SHP77 (cell line): ENCODE results near the gene MBD3.

ENCODE experiments used
- DNase-seq, 2 experiments: peaks; one replicate each; lab custom pipeline; 2025; lab: John Stamatoyannopoulos, UW

Gene MBD3

DNA sequence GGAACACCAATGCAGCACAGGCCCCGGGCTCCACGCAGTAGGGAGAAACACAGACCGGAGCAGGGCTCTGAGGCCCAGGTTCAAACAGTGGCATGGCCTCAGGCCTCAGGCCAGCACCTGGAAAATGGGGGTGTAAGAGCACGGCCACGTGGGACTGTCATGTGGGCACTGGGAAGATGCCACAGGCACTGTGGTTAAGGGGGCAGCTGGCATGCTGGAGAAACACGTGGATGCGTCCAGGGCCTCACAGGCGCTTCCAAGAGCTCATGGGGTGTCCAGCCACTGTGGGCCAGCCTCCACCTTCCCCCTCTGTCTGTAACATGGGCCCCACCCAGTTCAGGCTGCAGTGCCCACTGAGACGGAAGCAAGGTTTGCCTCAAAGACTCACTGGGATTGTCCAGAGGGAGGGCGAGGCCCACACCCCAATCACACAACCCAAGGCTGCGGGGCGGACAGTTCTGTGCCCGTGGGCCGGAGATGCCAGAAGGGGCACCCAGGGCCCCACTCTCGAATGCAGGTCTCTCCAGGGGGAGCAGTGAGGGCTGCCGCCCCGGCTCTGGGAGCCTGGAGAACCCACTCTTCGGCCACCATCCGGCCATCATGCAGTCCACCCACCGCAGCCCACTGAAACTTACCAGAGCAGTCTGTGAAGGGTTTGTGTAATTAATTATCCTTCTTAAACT, 6.3 kb upstream of the MBD3 start:
- no peak for DNase-seq

DNA sequence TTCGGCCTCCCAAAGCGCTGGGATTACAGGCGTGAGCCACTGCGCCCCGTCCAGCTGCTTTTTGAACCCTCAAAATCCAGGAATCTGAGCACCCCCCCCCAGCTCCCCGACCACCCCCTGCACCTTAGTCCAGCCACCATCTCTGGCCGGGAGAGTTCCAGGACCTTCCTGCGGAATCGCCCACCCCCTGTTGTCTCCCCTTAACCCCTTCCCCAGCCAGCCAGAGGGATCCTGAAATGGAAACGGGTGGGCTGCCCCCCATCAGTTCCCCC, 772 bp upstream of the MBD3 start:
- no peak for DNase-seq

DNA sequence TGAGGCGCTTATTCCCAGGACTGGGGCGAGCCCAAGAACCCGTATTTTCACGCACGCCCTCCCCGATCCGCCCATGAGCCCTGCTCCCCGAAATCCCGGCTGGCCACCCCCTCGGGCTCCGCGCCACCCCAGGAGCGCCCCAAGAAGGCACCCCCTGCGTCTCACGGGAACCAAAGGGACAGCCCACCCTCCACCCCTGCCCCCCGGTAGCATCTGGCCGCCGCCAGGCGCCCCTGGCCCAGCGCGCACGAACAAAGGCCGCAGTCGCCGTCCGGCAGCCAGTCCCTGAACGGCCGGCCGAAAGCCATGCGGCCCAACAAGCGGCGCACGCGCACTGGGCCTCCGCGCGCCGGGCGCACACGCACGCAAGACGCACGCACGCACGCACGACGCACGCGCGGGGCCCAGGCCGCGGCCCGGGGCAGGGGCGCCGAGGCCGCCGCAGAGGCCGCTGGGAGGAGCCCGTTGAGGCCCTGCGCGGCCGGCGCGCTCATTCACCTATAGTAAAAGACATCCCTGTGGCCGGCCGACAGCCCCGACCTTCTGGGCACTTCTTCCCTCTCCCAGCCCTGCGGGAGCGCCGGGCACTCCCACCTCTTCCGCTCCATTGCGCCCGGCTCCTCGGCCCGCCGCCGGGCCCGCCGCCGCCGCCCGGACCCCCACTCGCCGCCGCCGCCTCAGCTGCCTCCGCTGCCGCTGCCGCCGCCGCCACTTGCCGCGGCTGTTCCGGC, 476 bp downstream of the MBD3 start:
- peak; percentile 84 to 87 for DNase-seq

DNA sequence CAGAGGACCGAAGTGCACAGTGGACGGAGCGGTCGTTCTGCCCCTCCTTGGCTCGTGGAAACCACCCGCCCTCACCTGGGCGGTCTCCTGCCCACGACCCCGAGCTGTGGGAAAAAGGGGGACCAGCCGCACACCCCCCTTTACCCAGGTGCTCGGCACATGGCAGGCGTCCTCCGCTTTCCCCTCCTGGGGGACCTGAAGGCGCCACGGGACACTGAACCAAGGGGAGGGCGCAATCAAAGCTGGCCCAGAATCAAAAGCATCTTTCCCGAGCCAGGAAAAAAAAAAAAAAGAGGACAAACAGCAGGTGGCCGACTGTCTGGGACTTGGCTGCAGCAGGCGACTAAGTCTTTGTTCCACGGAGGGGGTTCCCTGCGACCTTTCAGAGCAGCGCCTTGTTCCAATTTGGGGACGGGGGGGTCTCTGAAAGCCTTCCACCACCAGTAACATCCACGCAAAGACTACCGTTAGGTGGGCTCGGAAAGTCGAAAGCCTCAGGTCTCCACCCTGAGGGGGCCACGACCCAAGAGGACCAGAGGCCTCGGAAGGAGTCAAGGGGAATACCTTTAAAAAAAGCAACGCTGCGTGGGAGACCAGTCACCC, 1.1 kb downstream of the MBD3 start:
- DNase-seq = peak in 1 of 2 experiments; percentile 17

DNA sequence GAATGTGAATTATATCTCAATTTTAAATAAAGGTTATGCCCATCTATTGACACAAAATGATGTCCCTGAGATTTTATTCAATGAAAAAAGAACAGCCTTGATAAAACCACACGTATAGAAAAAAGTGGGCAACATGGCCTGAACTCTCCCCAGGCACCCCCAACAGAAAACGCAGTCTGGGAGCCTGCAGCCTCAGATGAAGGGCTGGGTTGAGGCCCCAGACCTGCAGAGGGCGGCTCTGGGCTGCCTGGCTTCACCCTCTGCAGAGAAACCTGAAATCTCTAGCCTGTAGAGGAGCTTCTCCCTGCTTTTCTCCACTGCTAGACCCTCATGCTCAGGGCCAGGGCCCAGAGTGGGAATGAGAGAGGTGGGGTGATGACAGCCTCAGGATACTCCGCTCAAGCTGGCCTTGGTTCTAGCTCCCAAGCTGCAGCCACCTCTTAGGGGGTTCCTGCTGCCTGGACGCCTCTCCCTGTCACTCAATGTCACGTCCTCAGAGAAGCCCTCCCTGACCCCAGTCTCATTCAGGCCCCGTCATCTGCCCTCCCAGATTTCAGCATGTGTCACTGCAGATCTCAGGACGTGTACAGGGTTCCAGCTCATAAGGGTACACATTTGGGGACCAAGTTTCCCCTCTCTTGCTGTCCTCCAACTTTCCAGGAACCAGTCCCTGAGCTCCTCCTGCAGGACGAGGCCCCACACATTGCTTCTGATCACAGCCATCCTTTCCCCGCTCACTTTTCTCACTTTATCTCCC, 1.8 kb downstream of the MBD3 start:
- DNase-seq = no peak

DNA sequence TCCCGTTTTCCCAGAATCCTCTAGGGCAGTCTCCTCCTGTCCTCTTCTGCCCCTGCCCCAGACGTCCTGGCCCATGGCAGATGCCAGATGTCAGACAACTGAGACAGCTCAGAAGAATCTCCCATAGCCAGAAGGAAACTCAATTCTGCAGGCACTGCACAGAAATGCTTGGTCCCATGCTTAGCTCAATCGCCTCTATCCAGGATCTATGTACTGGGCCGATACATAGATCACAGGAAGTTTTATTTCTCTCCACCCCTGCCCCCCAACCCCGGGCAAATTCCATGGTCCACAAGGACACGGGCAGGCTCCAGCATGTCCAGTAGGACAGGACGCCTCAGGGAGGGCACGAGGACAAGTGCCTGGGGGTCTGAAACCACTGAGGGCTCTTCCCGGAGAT, 4.8 kb downstream of the MBD3 start:
- no peak for DNase-seq

DNA sequence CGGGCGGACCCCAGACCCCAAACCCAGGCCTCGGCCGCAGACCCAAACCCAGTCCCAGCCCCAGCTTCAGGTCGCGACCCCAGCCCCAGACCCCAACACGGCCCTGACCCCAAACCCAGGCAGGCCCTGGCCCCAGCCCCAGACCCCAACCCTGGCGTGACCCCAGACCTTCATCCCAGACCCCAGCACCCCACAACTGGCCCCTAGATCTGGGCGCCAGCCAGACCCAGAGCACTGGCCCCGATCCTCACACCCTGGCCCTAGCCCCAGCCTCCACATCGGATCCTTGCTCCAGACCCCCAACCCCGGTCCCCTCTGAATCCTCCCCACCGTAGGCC, 7.5 kb downstream of the MBD3 start:
- DNase-seq = no peak

DNA sequence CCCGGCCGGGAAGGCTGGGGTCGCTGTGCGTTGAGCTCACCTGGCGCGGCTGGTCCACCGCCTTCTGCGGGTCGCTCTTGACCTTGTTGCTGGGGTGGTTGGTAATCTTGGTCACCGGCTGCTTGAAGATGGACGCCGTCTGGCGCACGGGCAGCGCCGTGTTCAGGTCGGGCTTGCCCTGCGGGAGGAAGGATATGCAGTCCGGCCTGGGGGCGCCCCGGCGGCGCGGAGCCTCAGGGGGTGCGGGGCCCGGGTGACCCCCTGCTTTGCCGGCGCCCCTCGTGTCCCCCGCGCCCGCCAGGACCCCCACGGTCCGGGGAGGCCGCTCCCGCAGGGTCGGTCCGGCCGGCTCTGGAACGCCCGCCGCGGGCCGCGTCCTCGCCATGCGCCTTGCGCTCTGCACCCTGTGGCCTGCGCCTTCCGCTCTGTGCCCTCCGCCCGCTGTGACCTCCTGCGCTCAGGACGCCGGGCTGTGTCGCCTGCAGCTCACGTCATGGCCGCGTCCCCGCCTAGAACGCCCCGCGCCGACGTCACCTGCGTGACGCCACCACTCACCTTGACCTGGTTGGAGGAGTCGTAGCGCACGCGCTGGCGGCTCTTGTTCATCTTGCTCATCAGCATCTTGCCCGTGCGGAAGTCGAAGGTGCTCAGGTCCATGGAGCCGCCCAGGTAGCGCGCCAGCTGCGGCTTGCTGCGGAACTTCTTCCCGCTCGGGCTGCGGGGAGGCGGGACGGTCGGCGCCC, 8.0 kb downstream of the MBD3 start:
- DNase-seq = no peak

DNA sequence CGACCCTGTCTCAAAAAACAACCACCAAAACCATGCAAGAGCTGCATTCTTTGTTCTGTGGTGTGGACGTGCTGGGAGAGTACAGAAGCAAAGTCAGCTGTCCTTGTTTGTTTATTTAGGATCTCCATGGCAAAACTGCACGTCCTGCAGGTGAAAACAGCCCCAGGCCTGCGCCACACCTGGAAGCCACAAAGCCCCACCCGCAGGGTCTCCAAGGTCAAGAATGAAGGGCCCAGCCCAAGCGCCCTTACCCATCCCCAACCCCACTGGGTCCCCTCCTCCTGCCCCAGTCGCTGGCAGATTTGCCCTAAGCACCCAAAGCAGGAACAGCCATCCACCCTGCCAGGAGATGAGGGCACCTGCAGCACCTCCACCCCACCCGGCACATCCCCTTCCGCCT, 10.5 kb downstream of the MBD3 start:
- no peak for DNase-seq

DNA sequence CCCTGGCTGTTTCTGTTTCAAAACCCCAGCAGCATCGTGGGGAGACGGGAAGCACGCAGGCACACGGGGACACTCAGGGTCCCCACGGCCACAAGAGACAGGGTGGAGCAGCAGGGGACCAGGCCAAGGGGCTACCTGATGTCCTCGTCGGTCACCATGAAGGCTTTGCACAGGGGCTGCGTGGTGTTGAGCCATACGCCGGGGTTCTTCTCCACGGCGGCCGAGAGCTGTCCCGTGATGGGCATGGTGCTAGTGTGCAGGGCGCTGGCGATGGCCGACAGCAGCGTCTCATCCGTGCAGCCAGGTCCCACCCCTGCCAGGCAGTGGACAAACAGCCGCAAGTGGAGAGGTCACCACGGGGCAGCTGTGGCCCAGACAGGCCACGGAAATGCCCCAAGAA, 11.7 kb downstream of the MBD3 start:
- DNase-seq = no peak

DNA sequence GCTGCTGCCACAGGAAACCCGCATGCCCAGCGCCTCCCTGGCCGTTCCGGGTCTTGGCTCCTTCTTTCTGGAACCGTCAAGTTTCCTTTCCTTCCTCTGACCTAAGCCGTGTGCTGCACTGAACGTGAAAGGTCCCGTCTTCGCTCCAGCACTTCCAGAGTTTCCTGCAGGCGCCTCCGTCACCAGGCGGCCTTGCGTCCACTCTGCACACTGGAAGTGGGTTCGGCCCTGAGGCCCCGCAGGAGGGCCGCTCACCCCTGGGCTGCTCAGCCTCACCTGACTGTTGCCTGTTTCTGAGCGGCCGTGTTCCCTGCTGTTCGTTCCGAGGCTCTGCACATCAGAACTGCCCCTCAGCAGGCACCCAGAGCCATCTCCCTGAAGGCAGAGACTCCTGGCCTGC, 12.3 kb downstream of the MBD3 start:
- DNase-seq = no peak

DNA sequence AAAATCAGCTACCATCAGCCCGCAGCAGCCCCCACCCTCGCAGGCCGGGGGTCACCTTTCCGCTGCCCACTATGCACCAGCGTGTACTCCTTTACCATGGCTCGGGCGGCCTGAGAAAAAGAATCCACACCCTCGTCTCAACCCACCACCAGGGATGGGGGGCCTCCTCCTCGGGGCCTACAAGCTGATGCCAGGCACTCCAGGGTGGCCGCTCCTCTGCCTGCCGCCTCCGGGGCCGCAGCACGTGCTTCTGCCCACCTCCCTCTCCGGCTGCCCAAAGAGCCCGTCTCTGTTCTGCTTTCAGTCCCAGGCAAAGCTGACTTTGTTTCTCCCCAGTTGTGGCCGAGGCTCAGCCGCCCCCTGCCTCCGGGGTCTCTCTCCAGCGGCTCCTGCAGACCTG, 13.4 kb downstream of the MBD3 start:
- no peak for DNase-seq

DNA sequence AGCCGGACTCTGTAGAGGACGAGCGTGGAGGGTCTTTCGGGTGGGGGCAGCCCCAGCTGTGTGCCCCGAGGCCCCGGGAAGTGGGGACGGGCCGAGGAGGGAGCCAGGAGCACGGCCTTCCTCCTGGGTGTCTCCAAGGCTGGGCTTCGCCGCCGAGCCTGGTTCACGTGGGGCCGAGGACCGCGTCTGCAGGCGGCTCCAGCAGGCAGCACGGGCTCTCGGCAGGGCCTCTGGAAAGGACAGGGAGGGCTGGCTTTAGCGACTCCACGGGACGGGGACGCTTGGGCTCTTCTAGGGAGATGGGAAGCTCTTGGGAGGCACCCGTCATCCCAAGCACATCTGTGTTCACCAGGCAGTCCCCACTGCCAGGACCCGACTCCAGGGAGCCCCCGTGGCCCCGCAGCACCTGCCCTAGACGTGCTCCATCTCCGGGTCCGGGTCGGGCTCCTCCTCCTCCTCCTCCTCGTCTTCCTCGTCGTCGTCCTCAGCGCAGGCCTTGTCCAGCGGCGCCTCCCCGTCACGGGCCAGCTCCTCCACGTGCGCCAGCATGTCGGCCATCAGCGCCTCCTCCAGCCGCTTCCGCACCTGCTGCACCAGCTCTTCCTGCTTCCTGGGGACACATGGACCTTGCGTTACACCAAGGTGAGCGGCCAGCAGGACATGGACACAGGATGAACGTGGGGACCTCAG, 14.6 kb downstream of the MBD3 start:
- no peak for DNase-seq

DNA sequence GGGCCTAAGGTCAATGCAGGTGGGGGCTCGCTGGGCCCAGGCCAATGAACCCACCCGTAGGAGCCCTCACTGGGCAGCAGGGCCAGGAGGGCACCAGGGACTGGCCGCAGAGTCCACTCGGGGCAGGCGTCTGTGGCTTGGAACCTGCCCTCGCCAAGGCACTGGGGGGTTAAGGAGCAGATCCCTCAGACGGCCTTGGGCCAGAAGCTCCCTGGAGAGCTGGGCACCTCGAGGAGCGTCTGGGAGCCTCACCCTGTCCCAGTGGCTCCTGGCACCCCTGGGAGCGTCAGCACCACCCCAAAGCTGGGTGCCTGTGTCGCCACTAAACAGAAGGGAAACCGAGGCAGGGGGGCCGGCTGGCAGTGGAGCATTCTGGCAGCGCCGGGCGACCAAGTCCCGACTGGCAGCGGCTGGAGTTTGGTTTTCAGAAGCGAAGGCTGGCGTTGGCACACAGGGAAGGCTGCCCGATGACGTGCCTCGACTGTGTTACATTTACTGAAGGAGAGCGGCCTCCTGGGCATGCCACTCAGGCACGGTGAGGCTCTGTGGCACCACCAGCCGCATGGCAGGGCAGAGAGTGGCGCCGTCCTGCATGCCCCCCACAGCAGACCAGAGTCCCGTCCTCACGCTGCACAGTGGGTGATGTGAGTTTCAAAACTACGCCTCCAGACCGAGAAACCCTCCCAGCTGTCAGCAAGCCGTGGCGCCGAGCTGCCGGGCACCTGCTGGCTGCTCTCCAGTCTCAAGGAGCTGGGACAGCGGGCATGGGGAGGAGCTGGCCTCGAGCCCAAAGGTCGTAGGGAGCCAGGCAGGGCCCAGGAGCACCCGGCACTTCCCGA, 15.4 kb downstream of the MBD3 start:
- DNase-seq = no peak

DNA sequence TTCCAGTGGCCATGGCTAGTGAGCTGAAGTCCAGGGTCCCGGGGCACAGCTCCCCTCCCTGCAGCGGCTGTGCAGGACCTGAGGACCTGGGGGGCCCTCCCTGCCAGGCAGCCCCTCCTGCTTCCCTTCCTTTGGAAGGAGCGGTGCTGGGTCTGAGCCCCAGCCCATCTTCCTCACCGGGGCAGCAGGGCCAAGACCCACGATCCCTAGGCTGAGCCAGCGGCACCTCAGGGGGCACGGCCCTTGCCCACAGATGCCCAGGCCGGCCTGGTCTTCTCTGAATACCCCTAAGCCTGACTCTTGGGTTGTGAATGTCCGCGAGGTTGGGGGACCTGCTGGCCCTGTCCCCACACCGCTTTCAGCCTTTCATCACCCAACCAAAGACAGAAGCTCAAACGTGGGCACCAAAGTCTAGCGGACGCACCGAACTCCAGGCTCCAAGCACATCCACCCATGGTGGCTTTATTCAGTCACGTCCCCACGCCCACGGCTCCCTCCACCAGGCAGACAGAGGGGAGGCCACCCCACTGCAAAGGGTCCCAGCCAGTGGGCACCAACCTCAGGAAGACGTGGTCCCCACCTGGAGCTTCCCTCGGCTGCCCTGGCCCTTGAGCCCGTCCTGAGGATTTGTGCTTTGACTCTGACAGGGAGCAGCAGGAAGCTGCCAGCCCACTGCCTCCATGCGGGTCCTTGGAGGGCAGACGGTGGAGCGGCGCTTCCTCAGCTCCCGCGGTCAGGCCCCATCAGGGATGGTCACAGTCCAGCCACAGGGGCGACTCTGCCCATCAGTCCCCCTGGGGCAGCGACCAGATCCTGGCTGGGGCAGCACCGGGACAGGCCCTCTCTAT, 16.2 kb downstream of the MBD3 start:
- no peak for DNase-seq

DNA sequence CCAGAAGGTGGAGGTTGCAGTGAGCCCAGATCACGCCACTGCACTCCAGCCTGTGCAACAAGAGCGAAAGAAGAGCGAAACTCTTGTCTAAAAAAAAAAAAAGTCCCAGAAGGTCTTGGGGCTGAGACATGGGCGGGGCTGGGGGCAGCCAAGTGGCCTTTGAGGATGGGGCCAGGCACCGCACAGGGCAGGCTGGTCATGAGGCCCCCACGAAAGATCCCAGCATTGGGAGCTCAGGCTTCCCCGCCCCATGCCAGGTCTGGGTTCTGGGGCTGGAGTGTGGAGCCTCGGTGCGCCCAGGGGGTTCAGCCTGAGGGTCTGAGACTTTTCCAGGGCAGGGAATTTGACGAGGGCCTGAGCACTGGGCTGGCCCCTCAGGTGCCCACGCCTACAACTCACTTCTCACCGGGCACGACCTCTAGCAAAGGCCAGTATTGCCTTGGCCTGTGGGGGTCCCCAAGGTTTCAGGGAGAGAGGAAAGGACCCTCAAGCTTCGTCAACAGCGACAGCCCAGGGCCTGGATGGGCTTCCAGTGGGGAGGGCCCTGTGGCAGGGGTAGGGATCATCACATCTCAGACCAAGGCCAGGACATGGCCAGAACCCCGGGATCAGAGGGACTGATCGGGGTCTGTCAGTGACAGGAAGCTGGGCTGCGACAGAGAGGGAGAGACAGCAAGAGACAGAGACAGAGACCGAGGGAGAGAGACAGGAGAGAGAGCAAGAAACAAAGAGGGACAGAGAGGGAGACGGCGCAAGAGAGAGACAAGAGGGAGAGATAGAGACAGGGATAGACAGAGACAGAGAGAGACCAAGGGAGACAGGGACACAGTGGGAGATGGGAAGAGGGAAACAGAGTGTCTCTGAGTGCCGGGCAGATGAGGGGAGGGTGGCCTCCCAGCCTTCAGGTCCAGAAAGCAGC, 17.1 kb downstream of the MBD3 start:
- no peak for DNase-seq

DNA sequence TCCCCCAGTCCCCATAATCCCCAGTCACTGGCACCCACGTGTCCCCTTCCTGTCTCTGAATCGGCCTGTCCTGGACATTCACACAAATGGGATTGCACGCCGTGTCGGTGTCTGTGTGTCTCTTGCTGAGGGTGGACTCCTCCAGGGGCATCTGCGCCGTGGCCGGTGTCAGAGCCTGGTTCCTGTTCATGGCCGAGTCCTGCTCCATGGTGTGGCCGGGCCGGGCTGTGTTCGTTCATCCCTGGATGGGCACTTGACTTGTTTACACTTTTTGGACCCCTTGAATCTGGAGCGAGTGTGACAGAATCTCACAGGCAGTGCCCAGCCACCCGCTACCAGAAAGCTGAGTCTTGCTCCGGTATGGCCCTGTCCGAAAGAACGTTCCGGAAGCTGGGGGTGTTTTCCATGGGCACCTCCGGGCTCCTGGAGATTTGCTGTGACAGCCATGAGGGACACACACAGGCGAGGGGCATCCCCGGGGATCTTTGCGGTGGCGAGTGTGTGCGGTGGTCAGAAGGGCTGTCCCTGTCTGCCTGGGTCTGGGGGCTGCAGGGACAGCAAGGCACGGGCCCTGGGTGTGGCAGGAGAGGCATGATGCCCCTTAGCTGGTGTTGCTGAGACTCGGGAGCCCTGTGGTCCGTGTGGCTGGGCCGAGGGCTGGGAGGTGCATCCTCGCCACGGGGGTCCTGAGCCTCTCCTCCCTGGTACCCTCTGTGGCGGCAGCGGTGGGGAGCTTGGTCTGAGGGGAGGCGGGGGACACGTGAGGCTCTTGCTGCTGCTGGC, 18.1 kb downstream of the MBD3 start:
- no peak for DNase-seq

DNA sequence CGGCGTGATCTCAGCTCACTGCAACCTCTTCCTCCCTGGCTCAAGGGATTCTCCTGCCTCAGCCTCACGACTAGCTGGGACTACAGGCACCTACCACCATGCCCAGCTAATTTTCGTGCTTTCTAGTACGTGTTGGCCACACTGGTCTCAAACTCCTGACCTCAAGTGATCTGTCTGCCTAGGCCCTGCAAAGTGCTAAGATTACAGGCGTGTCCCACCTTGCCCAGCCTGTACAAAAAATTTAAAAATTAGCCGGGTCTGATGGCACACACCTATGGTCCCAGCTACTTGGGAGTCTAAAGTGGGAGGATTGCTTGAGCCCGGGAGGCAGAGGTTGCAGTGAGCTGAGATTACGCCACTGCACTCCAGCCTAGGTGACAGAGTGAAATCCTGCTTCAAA, 19.9 kb downstream of the MBD3 start:
- no peak for DNase-seq
